ENCODE results near the gene ARL6IP1. TPM values are rescaled to one million over a fixed set of nuclear protein-coding genes. Genes with fewer than 3 reads are reported as not detected.
"Not testable (repeated sequence)": the region's sequence is repeated elsewhere in the genome, so short reads cannot be mapped to it uniquely, and the experiment has no call there.

ARL6IP1 gene
- total RNA-seq, 1 experiment from 2014 or later, result 323 TPM

DNA sequence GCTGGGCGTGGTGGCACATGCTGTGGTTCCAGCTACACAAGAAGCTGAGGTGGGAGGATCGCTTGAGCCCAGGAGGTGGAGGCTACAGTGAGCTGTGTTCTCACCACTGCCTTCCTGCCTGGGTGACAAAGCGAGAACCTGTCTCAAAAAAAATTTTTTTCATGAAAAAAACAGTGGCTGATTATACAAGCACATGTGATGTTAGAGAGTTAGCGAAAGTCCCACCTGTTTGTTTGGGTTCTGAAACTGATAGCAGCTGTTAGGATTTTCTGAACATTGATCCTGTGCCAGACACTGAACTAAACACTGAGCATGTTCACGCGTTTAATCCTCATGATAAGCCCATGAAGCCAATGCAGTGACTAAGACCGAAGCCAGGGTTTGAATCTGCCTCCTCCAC is 34.1 kb downstream of the ARL6IP1 start:
- DNase-seq (ENCODE audit: extremely low read depth, low read depth), result not testable (repeated sequence)

DNA sequence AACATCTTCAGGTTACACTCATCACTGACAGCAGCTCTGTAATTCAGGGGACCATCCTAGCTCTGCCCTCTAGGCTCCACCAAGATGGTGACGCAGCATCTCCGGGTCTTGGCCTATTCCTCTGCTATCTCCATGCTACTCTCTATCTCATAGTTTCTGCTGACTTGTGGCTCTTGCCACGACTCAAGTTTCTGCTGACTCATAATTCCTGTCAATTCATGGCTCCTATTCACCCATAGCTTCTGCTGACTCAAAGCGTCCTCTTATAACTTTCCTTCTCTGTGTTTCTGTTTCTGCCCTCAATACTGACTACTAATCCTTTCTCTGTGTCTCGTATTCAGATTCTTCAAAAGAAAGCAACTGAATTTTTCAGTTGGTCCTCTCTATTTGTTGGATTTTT is 38.6 kb downstream of the ARL6IP1 start:
- not testable (repeated sequence) for DNase-seq (ENCODE audit: extremely low read depth, low read depth)

GRCh38 chr16:18759598-18760520 is 41.5 kb downstream of the ARL6IP1 start:
- not testable (repeated sequence) for DNase-seq (ENCODE audit: extremely low read depth, low read depth)

DNA sequence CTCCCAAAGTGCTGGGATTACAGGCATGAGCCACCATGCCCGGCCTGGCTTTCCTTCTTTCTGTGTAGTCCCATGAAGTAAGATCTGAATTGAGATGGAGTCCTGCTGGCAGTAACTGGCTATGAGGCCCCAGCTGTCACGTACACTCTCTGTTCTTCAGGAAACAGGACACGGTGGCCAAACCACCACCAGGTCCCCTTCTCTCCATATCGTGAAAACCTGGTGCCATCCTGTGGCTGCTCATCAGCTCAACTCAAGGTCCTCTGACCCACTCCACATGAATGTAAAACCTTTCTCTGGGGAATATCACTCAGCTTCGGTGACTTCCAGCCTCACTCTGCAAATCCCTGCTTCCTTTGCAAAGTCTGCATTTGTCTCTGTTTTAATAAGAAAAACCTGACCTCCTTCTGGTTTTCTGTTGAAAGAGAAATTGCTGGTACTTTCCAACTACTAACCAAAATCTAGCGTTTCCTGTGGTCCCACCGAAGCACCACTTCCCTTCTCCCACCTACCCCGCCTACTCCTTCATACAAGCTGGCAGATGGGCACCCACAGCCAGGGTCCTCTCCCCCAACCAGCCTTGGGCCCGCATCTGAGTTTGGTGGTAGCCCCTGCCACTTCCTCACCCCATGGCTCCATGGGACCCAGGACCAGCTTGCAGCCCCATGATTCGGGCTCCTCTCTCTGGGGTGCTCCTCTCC is 43.2 kb downstream of the ARL6IP1 start:
- not testable (repeated sequence) for DNase-seq (ENCODE audit: extremely low read depth, low read depth)

DNA sequence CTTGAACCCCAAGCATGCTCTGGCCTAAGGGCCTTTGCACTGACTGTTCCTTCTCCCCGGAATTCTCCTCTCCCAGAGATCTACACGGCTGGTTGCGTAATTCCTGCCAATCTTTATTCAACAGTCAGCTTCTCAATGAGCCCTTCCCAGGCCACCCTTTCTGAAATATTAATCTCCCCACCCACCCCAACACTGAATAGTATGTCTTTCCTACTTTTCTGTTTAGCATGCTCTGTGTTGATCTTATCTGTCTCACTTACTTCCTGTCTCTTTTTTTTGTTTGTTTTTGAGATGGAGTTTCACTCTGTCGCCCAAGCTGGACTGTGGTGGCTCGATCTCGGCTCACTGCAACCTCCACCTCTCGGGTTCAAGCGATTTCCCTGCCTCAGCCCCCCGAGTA is 44.7 kb downstream of the ARL6IP1 start:
- DNase-seq (ENCODE audit: extremely low read depth, low read depth), result not testable (repeated sequence)

DNA sequence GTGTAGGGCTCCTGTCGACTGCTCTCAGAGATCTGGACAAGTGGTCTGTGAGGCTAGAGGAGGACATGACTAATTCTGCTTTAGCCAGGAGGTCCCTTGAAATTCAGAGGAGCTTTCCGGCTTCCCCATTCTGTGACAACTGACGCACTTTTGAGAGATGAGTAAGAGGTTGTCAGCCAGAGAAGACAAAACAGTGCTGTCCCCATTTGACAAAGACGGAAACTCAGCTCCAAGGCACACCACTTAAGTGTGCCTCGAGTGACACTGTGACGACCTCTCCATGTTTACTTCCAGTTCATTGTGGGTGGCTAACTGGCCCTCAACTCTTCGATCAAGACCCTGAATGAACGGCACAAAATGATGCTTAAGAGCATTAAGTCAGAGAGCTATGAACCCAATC is 58.5 kb downstream of the ARL6IP1 start:
- DNase-seq (ENCODE audit: extremely low read depth, low read depth), result not testable (repeated sequence)

Other genes starting within 250 kb of the ARL6IP1 start
- 171 and 184 TPM in 2 replicates for gene NOMO2, start 239.5 kb downstream of the ARL6IP1 start, total RNA-seq (2014; rRNA removed; shearing (Covaris generic))
- 3,272 and 4,633 TPM in 2 replicates for gene RPS15A, start 11.2 kb downstream of the ARL6IP1 start, total RNA-seq (2014; rRNA removed; shearing (Covaris generic))
- gene SMG1, start 124.9 kb upstream of the ARL6IP1 start, total RNA-seq (2014; rRNA removed; shearing (Covaris generic)), result 30.7 and 34.4 TPM in 2 replicates
- 4.1 and 5.6 TPM in 2 replicates for gene TMC7, start 182.4 kb upstream of the ARL6IP1 start, total RNA-seq (2014; rRNA removed; shearing (Covaris generic))

Measured in NCI-H460 (cell line).